Muscle of back (tissue), 11 donors: ENCODE data around the gene CDC42EP4. TPM values are rescaled to one million over a fixed set of nuclear protein-coding genes. Genes with fewer than 3 reads are reported as not detected.
"Not testable (repeated sequence)": the region's sequence is repeated elsewhere in the genome, so short reads cannot be mapped to it uniquely, and the experiment has no call there.

Source experiments
- DNase-seq, 3 donors: peaks; one replicate each; pipeline versions ENCODE4 v3.0.0 to v3.0.0-alpha.2; 2013
- polyA plus RNA-seq, 10 donors: library from polyadenylated mRNA; unstranded; fragments of 120-200 nt; gene quantifications; one replicate each; pipeline ENCODE4 v1.2.1, GENCODE V29; 2013; ENCODE audit not compliant: insufficient read length in 10 of 10

The CDC42EP4 gene
- polyA plus RNA-seq, 10 donors: 15.4 to 34.1 (median 20.3) TPM

DNA sequence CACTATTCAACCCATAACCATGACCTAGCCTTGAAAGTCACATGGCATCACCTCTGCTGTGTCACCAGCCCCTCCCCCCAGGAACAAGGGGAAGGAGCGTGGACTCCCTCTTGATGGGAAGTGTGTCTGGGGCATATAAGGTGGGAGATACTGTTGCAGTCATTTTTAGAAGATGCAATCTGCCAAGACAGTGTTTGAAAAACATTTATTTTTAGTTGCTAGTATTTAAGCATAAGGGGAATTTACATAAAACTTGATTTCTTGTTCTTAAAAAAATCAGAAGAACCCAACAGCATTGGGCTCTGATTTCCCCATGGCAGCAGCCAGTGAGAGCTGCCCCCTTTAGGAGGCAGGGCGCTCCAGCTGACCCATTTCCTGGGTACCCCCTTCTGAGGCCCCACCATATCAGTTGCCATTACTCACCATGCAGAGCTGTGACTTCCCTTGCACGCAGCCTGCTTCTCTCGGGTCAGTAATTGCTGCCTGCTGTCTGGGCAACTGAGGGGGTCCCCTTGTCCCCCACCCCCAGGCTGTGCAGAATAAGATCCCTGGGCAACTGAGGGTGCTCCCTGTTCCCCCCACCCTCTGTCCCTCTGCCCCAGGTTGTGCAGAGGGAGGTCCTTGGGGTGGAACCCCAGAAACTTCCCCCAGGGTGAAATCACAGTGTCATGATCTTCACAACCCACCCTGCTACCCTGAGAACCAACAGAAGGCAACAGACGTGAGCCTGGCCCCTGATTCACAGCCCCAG, 11.8 kb upstream of the CDC42EP4 start:
- DNase-seq: no peak

GRCh38 chr17:73320601-73321264, 8.9 kb upstream of the CDC42EP4 start:
- no peak for DNase-seq

- DNase-seq: no peak
These were observed 8.0 kb upstream of the CDC42EP4 start for GRCh38 chr17:73319766-73320165.

DNA sequence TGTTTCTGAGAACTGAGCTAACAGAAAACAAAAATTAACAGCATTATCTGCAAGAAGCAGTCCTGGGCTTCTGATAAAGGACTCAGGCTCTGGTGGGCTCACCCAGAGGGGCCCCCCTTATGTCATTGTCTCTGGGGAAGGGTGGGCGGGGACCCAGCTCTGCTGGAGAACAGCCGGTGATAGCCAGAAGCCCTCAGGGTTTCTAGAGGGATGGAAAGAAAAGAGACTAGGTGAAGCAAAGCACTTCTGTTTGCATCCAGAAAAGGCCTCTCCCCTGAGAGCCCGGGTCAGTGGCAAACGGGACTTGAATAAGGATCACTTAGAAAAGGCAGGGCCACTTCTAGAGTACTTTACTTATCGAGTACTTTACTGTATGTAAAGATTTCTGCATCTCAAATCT, 7.0 kb upstream of the CDC42EP4 start:
- no peak for DNase-seq

DNA sequence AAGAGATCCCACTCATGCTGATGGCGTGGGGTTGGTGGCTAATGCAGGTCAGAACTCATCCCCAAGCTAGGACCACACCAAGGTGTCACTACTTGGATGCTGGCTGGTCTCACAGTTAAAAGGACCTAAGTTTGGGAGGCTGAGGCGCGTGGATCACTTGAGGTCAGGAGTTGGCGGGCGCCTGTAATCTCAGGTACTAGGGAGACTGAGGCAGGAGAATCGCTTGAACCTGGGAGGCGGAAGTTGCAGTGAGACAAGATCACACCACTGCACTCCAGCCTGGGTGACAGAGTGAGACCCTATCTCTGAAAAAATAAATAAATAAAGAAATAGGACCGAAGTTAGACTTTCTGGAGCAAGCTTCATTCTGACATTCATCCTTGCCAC, 6.6 kb upstream of the CDC42EP4 start:
- DNase-seq: no peak

DNA sequence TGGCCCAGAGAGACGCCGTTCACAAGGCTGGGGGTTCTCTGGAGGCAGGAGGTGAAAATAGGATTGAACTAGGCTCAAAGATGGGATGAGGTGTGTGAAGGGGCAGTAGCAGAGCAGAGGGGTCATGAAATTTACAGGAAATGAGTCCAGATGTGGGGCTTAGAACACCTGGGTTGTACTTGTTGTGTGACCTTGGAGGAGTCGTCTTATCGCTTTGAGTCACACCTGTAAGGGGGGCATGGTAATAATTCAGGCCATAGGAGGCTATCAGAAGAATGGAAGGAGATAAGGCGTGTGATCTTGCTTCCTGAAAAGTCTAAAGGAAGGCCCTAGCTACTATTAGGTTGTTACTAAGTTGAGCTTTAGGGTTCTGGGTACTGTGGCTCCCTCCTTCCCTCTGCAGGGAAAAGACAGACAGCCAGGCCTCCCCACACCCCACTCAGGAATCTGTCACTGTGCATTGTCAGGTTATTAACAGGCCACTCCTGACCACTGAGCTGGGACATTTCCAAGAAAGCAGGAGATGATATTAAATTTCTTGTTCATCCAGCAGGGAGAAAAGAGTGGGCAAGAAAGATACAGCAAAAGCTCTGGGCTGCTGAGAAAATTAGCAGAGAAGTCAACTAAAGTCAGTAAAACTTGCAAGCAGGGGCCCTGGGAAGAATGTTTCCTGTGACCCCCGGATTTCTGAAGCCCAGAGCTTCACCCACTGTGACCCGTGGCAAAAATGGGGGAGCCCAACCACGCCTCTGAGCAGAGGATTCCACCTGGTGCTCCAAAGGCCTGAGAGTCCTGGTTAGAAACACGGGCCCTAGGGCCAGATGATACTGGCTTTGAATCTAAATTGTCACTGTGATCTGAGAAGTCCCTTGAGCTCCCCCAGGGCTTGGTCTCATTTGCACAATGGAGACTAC, 6.0 kb upstream of the CDC42EP4 start:
- no peak for DNase-seq

DNA sequence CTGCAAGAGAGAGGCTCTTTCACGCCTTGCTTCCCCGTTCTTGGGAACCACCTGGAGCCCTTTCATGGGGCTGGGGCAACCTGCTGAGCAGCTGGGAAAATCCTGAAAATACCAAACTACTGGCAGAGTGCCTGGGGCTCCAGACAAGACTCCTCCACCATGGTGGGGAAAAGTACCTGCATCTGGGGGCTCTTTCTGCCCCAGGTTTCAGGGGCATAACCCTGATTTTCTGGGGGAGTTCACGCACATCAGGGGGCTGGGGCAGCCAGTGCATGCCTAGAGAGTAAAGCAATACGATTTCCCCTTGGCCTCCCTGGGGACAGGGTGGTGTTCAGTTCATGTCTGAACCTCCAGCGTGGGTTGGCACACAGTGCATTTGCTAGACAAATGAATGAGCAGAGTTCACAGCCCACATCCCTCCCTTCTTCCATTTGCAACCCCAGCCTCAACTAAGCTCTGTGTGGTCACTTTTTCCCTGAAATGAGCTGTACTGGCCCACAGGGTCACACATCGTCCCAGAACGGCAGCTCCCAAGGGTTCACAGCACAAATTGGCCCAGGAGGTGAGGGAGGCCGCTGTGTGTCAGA, 5.2 kb upstream of the CDC42EP4 start:
- DNase-seq: no peak

GRCh38 chr17:73315471-73315870, 3.7 kb upstream of the CDC42EP4 start:
- DNase-seq: no peak

- no peak for DNase-seq
These were observed 1.8 kb upstream of the CDC42EP4 start for GRCh38 chr17:73313526-73314127.

- not testable (repeated sequence) for DNase-seq
These were observed 1.1 kb upstream of the CDC42EP4 start for GRCh38 chr17:73312887-73313286.

GRCh38 chr17:73311428-73311780, 397 bp downstream of the CDC42EP4 start:
- no peak for DNase-seq

GRCh38 chr17:73309727-73310596, 1.8 kb downstream of the CDC42EP4 start:
- DNase-seq: peak in 1 of 3 donors; percentile 68

DNA sequence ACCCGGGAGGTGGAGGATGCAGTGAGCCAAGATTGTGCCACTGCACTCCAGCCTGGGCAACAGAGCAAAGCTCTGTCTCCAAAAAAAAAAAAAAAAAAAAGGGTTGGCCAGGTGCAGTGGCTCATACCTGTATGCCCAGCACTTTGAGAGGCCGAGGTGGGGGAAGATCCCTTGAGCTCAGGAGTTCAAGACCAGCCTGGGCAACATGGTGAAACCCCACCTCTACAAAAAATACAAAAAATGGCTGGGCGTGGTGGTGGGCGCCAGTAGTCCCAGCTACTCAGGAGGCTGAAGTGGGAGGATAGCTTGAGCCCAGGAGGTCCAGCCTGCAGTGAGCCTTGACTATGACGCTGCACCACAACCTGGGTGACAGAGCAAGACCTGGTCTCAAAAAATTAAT, 2.8 kb downstream of the CDC42EP4 start:
- not testable (repeated sequence) for DNase-seq

DNA sequence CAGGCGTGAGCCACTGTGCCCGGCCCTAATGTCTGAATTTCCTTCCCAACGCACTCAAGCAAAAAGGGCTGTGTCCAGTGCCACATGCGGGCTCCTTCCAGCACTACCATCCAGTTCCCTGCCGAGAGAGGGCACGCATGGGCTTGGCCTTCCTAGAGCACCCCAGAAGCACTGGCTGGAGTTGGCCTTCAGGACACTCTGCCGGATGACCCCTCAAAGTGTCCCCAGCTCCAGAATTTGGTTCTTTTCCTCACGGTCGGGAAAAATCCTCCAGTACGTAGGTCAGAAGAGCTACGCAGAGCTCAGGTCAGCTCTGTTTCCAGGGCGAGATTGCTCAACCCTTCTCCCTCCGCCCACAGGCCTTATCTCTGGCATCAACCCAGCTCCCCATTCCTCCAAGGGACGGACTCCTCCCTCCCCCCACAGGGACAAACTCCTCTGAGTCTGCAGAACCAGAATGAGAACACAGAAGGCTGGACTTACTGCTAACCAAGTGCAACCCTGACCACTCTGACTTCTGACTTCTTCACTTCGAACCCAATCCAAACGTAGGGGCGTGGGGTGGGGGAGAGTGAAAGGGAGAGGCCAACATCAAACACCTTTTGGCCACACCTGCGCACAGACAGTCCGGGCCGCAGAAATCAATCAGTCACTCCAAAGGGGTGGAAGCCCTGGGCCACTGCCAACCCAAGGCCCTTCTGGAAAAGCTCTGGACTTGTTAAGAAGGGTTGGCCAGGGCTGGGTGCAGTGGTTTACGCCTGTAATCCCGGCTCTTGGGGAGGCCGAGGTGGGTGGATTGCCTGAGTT, 3.6 kb downstream of the CDC42EP4 start:
- DNase-seq: no peak

GRCh38 chr17:73307130-73307529, 4.7 kb downstream of the CDC42EP4 start:
- no peak for DNase-seq

- DNase-seq: no peak
These were observed 5.7 kb downstream of the CDC42EP4 start for GRCh38 chr17:73305845-73306836.

GRCh38 chr17:73304971-73305812, 6.6 kb downstream of the CDC42EP4 start:
- peak; percentile 70 to 88 (median 71) for DNase-seq
